H4 (cell line): ENCODE measurements around the gene ZNHIT2. TPM values are rescaled to one million over a fixed set of nuclear protein-coding genes. Genes with fewer than 3 reads are reported as not detected.

ENCODE experiments used
- DNase-seq: peaks from one replicate; pipeline ENCODE4 v3.0.0-alpha.2; 2015; ENCODE audit warnings: low spot score
- total RNA-seq: library from RNA; depleted of rRNA; stranded (reverse); fragments of >200 nt; shearing (Covaris generic); gene quantifications from 2 replicates; pipeline ENCODE4 v1.2.3, GENCODE V29; 2014

ZNHIT2 gene
- total RNA-seq, 1 experiment from 2014 or later: 8.0 TPM

GRCh38 chr11:65134240-65134951 is 16.9 kb upstream of the ZNHIT2 start, which contains the start of gene SYVN1:
Gene SYVN1 (minus strand): TSS chr11:65134519. CDS start chr11:65133601, 918 bp downstream.
- peak; percentile 77 for DNase-seq

- DNase-seq: no peak
These were observed 16.2 kb upstream of the ZNHIT2 start for GRCh38 chr11:65133724-65134123.

GRCh38 chr11:65132988-65133700 is 15.6 kb upstream of the ZNHIT2 start:
- DNase-seq: no peak

- DNase-seq: no peak
These were observed 14.9 kb upstream of the ZNHIT2 start for GRCh38 chr11:65132238-65132987.

GRCh38 chr11:65131895-65132237 is 14.4 kb upstream of the ZNHIT2 start:
- no peak for DNase-seq

- DNase-seq: no peak
These were observed 13.9 kb upstream of the ZNHIT2 start for GRCh38 chr11:65131417-65131776.

- DNase-seq: no peak
These were observed 13.3 kb upstream of the ZNHIT2 start for GRCh38 chr11:65130631-65131416.

GRCh38 chr11:65129649-65130441 is 12.3 kb upstream of the ZNHIT2 start:
- DNase-seq: no peak

- DNase-seq: no peak
These were observed 11.0 kb upstream of the ZNHIT2 start for GRCh38 chr11:65128182-65129145.

- no peak for DNase-seq
These were observed 10.1 kb upstream of the ZNHIT2 start for GRCh38 chr11:65127473-65128181.

GRCh38 chr11:65126624-65127274 is 9.2 kb upstream of the ZNHIT2 start:
- DNase-seq: no peak

GRCh38 chr11:65125197-65126056 is 7.9 kb upstream of the ZNHIT2 start:
- no peak for DNase-seq

- DNase-seq: no peak
These were observed 7.1 kb upstream of the ZNHIT2 start for GRCh38 chr11:65124480-65125196.

- peak; percentile 98 for DNase-seq
These were observed 4.6 kb upstream of the ZNHIT2 start, which contains the start of the genes FAU and MRPL49 for GRCh38 chr11:65121865-65122696. Gene FAU (minus strand): TSS chr11:65122134. CDS start chr11:65121813, 321 bp downstream. Gene MRPL49 (plus strand): TSS chr11:65122321. CDS start chr11:65122347, 26 bp downstream.

- no peak for DNase-seq
These were observed 4.0 kb upstream of the ZNHIT2 start for GRCh38 chr11:65121447-65121864.

GRCh38 chr11:65120831-65121230 is 3.3 kb upstream of the ZNHIT2 start:
- no peak for DNase-seq
